Measurements from ENCODE around the gene PKP3. TPM values are rescaled to one million over a fixed set of nuclear protein-coding genes. Genes with fewer than 3 reads are reported as not detected.

PKP3 gene
- total and polyA plus RNA-seq, 9 of the 15 experiments (the other 6 are each of a cell fraction or from before 2014, with no cell fraction given) = 0.11 to 110 (median 30.7) TPM

DNA sequence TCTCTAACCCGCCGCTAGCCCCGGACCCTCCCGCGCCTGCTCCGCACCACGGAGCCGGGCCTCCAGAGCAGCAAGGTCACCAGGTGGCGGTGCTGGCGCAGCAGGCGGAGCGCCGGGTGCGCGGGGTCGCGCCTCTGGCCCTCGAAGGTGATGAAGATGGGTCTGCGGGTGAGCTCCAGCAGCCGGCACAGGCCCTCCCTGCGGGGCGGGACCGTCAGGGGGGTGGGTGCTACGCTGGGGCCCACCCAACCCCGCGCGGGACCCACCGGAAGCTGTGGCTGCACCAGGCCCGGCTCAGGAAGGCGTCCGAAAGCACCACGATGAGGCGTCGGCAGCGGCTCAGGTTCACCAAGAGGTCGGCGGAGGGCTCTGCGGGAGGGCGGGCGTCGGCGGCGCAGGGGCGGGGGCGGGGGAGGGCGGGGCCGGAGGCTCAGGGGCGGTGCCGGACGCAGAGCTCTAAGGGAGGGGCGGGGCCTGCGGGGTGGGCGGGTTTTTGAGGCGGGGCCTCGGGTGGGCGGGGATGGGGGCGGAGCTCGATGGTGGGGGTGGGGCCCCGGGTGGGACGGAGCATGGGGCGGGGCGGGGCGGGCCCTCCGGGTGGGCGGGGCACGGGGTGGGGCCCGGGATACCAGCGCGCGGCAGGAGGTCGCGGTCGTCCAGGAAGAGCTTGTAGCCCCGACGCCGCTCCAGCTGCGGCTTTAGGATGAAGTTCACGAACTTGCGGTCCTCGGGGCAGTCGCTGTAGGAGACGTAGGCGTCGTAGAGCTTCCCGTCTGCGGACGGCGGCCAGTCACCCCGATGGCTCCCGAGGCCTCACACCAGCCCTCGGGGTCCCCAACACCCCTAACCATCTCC, 13.0 kb downstream of the PKP3 start (continued):
- peak; percentile 68 to 75; a peak in 3 of 4 replicates for TF ChIP-seq MAZ (CRISPR knock-in tag; conservative IDR thresholded peaks at IDR 0.05 in 1 of 2, IDR thresholded peaks at IDR 0.05 in 1 of 2)
- TF ChIP-seq ZNF408 (CRISPR knock-in tag; IDR thresholded peaks at IDR 0.05; ENCODE audit: low read depth) = no peak
- no peak for TF ChIP-seq MTF1 (CRISPR knock-in tag; IDR thresholded peaks at IDR 0.05; ENCODE audit: borderline replicate concordance)
- no peak for TF ChIP-seq ZKSCAN8 (CRISPR knock-in tag; IDR thresholded peaks at IDR 0.05)
- TF ChIP-seq SMARCB1 (IDR thresholded peaks at IDR 0.05; ENCODE audit: insufficient read length, low read depth) = no peak
- peak; percentile 81 for TF ChIP-seq FIP1L1 (IDR thresholded peaks at IDR 0.05; ENCODE audit: low read depth, low read length, poor library complexity, severe bottlenecking)
- TF ChIP-seq HNRNPL (IDR thresholded peaks at IDR 0.05; ENCODE audit: low read depth, low read length) = peak; percentile 87; the same call in 1 of the 2 replicates
- peak; percentile 71 for TF ChIP-seq POLR2A (conservative IDR thresholded peaks at IDR 0.05)
- TF ChIP-seq, protein P1, sequence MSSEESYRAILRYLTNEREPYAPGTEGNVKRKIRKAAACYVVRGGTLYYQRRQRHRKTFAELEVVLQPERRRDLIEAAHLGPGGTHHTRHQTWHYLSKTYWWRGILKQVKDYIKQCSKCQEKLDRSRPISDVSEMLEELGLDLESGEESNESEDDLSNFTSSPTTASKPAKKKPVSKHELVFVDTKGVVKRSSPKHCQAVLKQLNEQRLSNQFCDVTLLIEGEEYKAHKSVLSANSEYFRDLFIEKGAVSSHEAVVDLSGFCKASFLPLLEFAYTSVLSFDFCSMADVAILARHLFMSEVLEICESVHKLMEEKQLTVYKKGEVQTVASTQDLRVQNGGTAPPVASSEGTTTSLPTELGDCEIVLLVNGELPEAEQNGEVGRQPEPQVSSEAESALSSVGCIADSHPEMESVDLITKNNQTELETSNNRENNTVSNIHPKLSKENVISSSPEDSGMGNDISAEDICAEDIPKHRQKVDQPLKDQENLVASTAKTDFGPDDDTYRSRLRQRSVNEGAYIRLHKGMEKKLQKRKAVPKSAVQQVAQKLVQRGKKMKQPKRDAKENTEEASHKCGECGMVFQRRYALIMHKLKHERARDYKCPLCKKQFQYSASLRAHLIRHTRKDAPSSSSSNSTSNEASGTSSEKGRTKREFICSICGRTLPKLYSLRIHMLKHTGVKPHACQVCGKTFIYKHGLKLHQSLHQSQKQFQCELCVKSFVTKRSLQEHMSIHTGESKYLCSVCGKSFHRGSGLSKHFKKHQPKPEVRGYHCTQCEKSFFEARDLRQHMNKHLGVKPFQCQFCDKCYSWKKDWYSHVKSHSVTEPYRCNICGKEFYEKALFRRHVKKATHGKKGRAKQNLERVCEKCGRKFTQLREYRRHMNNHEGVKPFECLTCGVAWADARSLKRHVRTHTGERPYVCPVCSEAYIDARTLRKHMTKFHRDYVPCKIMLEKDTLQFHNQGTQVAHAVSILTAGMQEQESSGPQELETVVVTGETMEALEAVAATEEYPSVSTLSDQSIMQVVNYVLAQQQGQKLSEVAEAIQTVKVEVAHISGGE (CRISPR knock-in tag; IDR thresholded peaks at IDR 0.05) = peak in 1 of 3 experiments; percentile 73; a peak in 2 of 6 replicates
- TF ChIP-seq FOXJ3 (CRISPR knock-in tag; IDR thresholded peaks at IDR 0.05) = no peak
- no peak for TF ChIP-seq SAP30 (IDR thresholded peaks at IDR 0.05; ENCODE audit: borderline replicate concordance, insufficient read depth, low read depth, low read length, poor library complexity, severe bottlenecking)
- TF ChIP-seq NEUROD1 (IDR thresholded peaks at IDR 0.05; ENCODE audit: borderline replicate concordance, low read depth, low read length, partially characterized antibody) = peak; percentile 20
- TF ChIP-seq, protein P2, sequence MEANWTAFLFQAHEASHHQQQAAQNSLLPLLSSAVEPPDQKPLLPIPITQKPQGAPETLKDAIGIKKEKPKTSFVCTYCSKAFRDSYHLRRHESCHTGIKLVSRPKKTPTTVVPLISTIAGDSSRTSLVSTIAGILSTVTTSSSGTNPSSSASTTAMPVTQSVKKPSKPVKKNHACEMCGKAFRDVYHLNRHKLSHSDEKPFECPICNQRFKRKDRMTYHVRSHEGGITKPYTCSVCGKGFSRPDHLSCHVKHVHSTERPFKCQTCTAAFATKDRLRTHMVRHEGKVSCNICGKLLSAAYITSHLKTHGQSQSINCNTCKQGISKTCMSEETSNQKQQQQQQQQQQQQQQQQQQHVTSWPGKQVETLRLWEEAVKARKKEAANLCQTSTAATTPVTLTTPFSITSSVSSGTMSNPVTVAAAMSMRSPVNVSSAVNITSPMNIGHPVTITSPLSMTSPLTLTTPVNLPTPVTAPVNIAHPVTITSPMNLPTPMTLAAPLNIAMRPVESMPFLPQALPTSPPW (CRISPR knock-in tag; IDR thresholded peaks at IDR 0.05) = peak; percentile 90
- TF ChIP-seq CREB1 (IDR thresholded peaks at IDR 0.05) = peak; percentile 57
- no peak; the same call in 1 of the 2 replicates for TF ChIP-seq CREB1 (CRISPR knock-in tag; IDR thresholded peaks at IDR 0.05)
- TF ChIP-seq SMAD2 (IDR thresholded peaks at IDR 0.05; ENCODE audit: low read depth, low read length) = no peak
- TF ChIP-seq FOXM1 (IDR thresholded peaks at IDR 0.05; ENCODE audit: low read depth) = no peak
- TF ChIP-seq FOXM1 (CRISPR knock-in tag; IDR thresholded peaks at IDR 0.05; ENCODE audit: low read depth) = 0 out of 2 replicates have a peak, but pooled peaks have one; percentile 28
- TF ChIP-seq ETV5 (CRISPR knock-in tag; IDR thresholded peaks at IDR 0.05; ENCODE audit: low read depth) = peak; percentile 76; the same call in 1 of the 2 replicates
- TF ChIP-seq TAL1 (IDR thresholded peaks at IDR 0.05) = no peak
- TF ChIP-seq ZNF347 (CRISPR knock-in tag; IDR thresholded peaks at IDR 0.05; ENCODE audit: low read depth) = no peak
- TF ChIP-seq RAD51 (IDR thresholded peaks at IDR 0.05; ENCODE audit: borderline replicate concordance, low read depth) = peak; percentile 30; the same call in 1 of the 2 replicates
- no peak for TF ChIP-seq RHOXF2B (CRISPR knock-in tag; conservative IDR thresholded peaks at IDR 0.05)
- no peak for TF ChIP-seq TCF7 (IDR thresholded peaks at IDR 0.05; ENCODE audit: borderline replicate concordance)

All from K562 (cell line).